HUES64 (cell line): ENCODE data around the gene KIF20A.
A peak's percentile ranks its signal among the peaks of the same experiment; 100 is the strongest.

Experiments
- H3K27ac ChIP-seq: 2 replicates; pipeline ENCODE4 v1.7.0; 2013; ENCODE audit warnings: low read depth, low read length, inconsistent platforms
- H3K27me3 ChIP-seq: 2 replicates; pipeline ENCODE4 v1.6.1; 2013; ENCODE audit warnings: mild to moderate bottlenecking, low read length; ENCODE audit not compliant: insufficient read depth
- H3K36me3 ChIP-seq: 2 replicates; pipeline ENCODE4 v1.6.1; 2013; ENCODE audit warnings: mild to moderate bottlenecking, low read length; ENCODE audit not compliant: insufficient read depth
- H3K4me1 ChIP-seq: 2 replicates; pipeline ENCODE4 v1.6.1; 2013; ENCODE audit warnings: mild to moderate bottlenecking, low read length, moderate library complexity; ENCODE audit not compliant: insufficient read depth
- H3K4me3 ChIP-seq: 2 replicates; pipeline ENCODE4 v1.5.1; 2013; ENCODE audit warnings: mild to moderate bottlenecking, low read length, moderate library complexity
- H3K9ac ChIP-seq: 2 replicates; pipeline ENCODE4 v1.6.1; 2013; ENCODE audit warnings: mild to moderate bottlenecking, low read depth, low read length
- H3K9me3 ChIP-seq: 2 replicates; pipeline ENCODE4 v1.6.1; 2013; ENCODE audit warnings: low read depth, low read length; ENCODE audit not compliant: insufficient read depth
- WGBS: fragments of 150-250, 120-280 bp; methylation state at CpG from one replicate; pipeline ENCODE4 v1.1.7; 2013; ENCODE audit warnings: missing lambda C conversion rate; 5-methylcytosine and 5-hydroxymethylcytosine counted together

Gene KIF20A

DNA sequence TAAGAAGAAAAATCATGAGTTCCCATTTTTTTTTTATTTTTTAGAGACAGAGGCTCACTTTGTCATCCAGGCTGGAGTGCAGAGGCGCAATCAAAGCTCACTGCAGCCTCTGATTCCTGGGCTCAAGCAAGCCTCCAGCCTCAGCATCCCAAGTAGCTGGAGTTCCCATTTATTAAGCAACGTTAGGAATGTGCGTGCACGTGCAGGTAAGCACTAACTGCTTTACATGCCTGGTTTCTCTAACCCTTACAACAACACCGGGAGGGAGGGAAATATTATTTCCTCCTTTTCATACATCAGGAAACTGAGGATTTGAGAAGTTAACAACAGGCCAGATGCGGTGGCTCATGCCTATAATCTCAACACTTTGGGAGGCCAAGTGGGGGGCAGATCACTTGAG, 50.5 kb downstream of the KIF20A start:
- H3K4me3 ChIP-seq = no peak overlapping the region
- H3K9me3 ChIP-seq = no peaks in the 10 kb centered on the region
- no peak overlapping the region for H3K9ac ChIP-seq
- no peak overlapping the region for H3K27ac ChIP-seq
- H3K36me3 ChIP-seq = no peaks in the 10 kb centered on the region
- no peaks in the 10 kb centered on the region for H3K27me3 ChIP-seq
- no peaks in the 10 kb centered on the region for H3K4me1 ChIP-seq
- 95% methylated on average over 6 of the region's 6 CpGs for WGBS

DNA sequence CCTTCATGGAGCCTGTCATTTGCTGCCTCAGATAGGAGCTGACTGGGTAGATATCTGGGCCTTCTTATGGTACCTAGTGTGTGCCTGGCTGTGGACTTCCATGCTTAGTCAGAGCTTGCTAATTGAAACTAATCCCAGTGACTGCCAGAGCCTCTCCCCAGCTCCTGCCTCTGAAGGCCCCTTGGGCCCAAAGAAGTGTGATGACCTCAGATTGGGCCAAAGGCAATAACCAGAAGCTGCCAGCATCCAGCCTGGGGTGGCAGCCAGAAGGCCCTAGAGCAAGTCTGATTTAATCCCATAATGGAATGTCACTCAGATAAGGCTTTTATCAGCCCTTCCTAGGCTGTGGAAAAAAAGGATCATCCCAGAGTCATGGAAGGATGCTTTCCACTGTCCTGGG, 51.3 kb downstream of the KIF20A start:
- no peak overlapping the region for H3K4me3 ChIP-seq
- H3K9me3 ChIP-seq = no peaks in the 10 kb centered on the region
- H3K4me1 ChIP-seq = no peaks in the 10 kb centered on the region
- no peak overlapping the region for H3K9ac ChIP-seq
- H3K27me3 ChIP-seq = no peaks in the 10 kb centered on the region
- no peaks in the 10 kb centered on the region for H3K36me3 ChIP-seq
- no peak overlapping the region for H3K27ac ChIP-seq

DNA sequence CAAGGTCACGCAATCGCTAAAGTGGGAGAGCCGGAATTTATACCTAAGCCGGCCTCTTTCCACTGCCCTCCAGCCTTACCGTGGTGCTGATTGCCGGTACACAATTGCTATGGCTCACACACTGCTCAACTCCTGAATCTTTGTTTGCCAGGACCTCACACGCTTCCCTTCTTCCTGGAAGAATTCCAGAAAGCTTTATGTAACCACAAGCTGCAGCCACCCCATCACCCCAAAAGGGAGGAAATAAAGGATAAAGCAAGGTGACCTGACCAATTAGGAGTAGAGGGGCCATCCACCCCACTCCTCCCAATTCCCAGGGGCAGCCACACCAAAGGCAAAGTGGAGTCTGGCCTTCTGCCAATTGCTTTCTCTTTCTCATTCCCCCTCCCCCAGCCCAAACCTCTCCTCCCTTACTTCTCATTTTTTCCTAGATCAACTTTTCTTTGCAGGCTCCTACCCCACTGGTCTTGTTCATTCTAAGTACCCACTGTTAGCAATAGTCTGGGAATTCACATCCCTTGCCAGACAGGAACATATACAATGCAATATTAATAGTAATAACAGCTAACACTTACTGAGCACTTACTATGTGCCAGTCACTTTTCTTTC, 52.2 kb downstream of the KIF20A start:
- Histone ChIP-seq H3K4me1 (no peaks in the 10 kb centered on the region), H3K27me3 (no peaks in the 10 kb centered on the region), H3K9ac (peak overlapping the region; percentile 12; the same call in 1 of the 2 replicates), H3K4me3 (no peak overlapping the region), H3K9me3 (no peaks in the 10 kb centered on the region), H3K27ac (no peak overlapping the region), H3K36me3 (no peaks in the 10 kb centered on the region)
- WGBS = 84% methylated on average over 7 of the region's 7 CpGs

DNA sequence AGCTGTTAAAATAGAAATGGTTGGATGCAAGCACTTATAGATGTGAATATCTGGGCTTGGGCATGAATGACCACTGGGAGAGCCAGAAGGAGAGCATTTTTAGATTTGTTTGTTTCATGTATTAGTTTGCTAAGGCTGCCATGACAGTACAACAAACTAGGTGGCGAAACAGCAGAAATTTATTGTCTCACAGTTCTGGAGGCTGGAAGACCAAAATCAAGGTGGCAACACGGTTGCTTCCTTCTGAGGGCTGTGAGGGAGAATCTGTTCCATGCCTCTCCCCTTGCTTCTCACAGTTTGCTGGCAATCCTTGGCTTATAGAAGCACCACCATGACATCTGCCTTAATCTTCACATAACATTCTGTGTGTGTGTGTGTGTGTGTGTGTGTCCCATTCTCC, 54.4 kb downstream of the KIF20A start:
- no peak overlapping the region for H3K4me3 ChIP-seq
- no peaks in the 10 kb centered on the region for H3K4me1 ChIP-seq
- 74% methylated on average over 2 of the region's 2 CpGs for WGBS
- no peak overlapping the region for H3K9ac ChIP-seq
- H3K27me3 ChIP-seq = no peaks in the 10 kb centered on the region
- H3K36me3 ChIP-seq = no peaks in the 10 kb centered on the region
- no peak overlapping the region for H3K27ac ChIP-seq
- no peaks in the 10 kb centered on the region for H3K9me3 ChIP-seq

DNA sequence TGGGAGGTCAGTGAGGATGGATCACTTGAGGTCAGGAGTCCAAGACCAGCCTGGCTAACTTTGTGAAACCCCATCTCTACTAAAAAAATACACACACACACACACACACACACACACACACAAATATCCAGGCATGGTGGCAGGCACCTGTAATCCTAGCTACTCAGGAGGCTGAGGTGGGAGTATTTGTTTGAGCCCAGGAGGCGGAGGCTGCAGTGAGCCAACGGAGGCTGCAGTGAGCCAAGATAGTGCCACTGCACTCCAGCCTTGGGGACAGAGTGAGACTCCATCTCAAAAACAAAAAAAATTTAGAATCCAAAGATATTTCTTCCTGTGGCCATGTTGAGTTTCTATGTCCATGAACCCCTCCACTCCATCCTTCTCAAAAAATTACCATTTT, 55.7 kb downstream of the KIF20A start:
- H3K36me3 ChIP-seq = no peaks in the 10 kb centered on the region
- no peak overlapping the region for H3K9ac ChIP-seq
- WGBS = 86% methylated on average over 2 of the region's 2 CpGs
- no peaks in the 10 kb centered on the region for H3K4me1 ChIP-seq
- no peak overlapping the region for H3K27ac ChIP-seq
- peaks cover 8% of the 10 kb centered on the region; the same call in 1 of the 2 replicates for H3K27me3 ChIP-seq
- no peak overlapping the region for H3K4me3 ChIP-seq
- no peaks in the 10 kb centered on the region for H3K9me3 ChIP-seq
